Bronchial epithelial cell (primary cell): ENCODE measurements around the gene EEFSEC. TPM values are rescaled to one million over a fixed set of nuclear protein-coding genes. Genes with fewer than 3 reads are reported as not detected.

Source experiments
- DNase-seq: peaks from one replicate; pipeline ENCODE4 v3.0.0-alpha.2; 2010; ENCODE audit warnings: low read depth
- FAIRE-seq: peaks from 2 replicates; lab custom pipeline; 2011; peaks lifted over from hg19 to GRCh38; lab: Jason Lieb, UNC
- H3K27me3 ChIP-seq: 2 replicates; pipeline ENCODE4 v1.5.1; 2011; ENCODE audit warnings: low read length; ENCODE audit not compliant: control insufficient read depth, insufficient read depth
- H3K36me3 ChIP-seq: 2 replicates; pipeline ENCODE4 v1.5.1; 2011; ENCODE audit warnings: low read length; ENCODE audit not compliant: control insufficient read depth, insufficient read depth
- H3K4me3 ChIP-seq: 2 replicates; pipeline ENCODE4 v1.5.1; 2011; ENCODE audit warnings: mild to moderate bottlenecking, low read depth, low read length, control low read depth
- total RNA-seq: library from RNA; depleted of rRNA; stranded (reverse); fragments of >200 nt; gene quantifications from 2 replicates; pipeline ENCODE4 v1.2.1, GENCODE V29; 2014
- TF ChIP-seq, protein P1 (sequence below): IDR thresholded peaks from 2 replicates; pipeline ENCODE4 v1.5.1; 2011; ENCODE audit warnings: mild to moderate bottlenecking, moderate library complexity, low read length, control low read depth, inconsistent platforms; ENCODE audit not compliant: insufficient read depth, severe bottlenecking

The EEFSEC gene
- total RNA-seq, 1 donor from 2014 or later, result 3.7 TPM

DNA sequence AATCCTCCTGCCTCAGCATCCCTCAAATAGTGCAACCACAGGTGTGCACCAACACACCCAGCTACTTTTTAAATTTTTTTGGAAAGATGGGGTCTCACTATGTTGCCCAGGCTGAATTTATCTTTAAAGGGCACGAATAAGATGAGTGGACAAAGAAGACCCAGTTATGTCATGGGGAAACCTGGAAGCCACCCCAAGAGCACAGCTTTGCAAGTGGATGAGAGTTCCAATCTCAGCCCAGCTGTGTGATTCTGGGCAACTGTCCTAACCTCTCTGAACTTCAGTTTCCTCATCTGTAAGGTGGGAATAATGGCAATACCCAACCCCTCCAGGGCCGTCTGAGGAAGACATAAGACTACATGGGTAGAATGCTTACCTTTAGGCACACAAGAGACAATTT is 281.2 kb downstream of the EEFSEC start:
- FAIRE-seq, result no peak
- peaks cover 34% of the 10 kb centered on the region for H3K27me3 ChIP-seq

DNA sequence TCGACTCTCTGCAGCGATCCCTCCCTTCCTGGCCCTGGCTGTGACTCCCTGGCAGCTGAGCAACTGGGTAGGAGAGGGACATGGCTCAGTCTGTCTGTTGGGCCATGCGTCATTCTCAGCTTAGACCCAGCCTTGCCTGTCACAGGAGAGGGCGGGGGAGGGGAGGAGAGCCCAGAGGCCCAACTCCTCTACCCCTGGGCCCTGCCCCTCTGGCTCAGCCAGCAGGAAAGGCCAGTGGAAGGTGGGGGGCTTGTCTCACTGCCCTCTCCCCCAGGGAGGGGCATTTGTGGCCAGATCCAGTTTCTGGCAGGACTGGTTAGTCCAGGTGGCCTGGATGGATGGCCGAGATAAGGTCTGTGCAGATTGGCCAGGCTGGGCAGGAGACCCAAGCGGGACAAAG is 281.8 kb downstream of the EEFSEC start:
- DNase-seq (peak; percentile 8), FAIRE-seq (no peak)
- TF ChIP-seq, protein P1, sequence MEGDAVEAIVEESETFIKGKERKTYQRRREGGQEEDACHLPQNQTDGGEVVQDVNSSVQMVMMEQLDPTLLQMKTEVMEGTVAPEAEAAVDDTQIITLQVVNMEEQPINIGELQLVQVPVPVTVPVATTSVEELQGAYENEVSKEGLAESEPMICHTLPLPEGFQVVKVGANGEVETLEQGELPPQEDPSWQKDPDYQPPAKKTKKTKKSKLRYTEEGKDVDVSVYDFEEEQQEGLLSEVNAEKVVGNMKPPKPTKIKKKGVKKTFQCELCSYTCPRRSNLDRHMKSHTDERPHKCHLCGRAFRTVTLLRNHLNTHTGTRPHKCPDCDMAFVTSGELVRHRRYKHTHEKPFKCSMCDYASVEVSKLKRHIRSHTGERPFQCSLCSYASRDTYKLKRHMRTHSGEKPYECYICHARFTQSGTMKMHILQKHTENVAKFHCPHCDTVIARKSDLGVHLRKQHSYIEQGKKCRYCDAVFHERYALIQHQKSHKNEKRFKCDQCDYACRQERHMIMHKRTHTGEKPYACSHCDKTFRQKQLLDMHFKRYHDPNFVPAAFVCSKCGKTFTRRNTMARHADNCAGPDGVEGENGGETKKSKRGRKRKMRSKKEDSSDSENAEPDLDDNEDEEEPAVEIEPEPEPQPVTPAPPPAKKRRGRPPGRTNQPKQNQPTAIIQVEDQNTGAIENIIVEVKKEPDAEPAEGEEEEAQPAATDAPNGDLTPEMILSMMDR, result no peak
- Histone ChIP-seq H3K36me3 (no peaks in the 10 kb centered on the region), H3K4me3 (no peak overlapping the region), H3K27me3 (peaks cover 33% of the 10 kb centered on the region)

More for the DNA sequence above, 281.2 kb downstream of the EEFSEC start:
- DNase-seq, result no peak
- TF ChIP-seq, protein P1, result no peak
- H3K36me3 ChIP-seq, result no peaks in the 10 kb centered on the region
- H3K4me3 ChIP-seq, result no peak overlapping the region

DNA sequence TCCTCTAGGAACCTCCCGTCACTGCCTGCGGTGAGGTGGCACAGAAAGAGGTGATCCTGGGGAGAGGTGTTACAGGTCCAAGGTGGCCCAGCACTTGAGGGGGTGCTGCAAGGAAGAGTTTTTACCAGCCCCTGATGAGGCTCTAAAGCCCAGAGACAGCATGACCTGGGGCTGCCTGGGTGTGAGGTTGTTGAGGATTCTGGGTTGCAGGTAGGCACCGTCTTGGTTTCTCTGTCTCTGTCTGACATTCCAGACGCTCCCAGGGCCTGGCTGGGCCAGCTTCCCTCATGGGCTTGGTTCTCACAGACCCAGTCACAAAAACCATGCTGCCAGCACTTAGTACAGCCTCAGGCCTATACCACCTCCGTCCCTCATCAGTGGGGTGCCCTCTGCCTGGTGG is 282.3 kb downstream of the EEFSEC start:
- H3K4me3 ChIP-seq, result no peak overlapping the region
- no peak for FAIRE-seq
- no peak for DNase-seq
- peaks cover 33% of the 10 kb centered on the region for H3K27me3 ChIP-seq
- H3K36me3 ChIP-seq, result no peaks in the 10 kb centered on the region
- TF ChIP-seq, protein P1, result no peak

DNA sequence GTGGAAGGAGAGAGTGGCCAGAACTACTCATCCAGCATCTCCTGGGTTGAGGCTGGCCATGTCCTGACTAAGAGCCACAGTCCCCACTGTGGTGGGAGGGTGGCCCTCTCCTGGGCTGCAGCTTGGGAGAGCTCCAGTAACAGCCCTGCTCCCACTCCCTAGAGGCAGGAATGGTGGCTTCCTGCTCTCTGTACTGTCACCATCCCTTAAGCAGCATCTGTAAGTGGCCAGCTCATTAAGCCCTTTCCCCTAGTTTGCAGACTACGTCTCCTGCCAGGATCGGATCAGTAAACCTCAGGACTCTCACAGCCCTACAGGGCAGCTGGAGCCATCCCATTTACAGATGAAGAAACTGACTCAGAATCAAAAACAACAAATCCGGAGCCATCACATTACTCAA is 282.9 kb downstream of the EEFSEC start:
- Histone ChIP-seq H3K4me3 (no peak overlapping the region), H3K36me3 (no peaks in the 10 kb centered on the region), H3K27me3 (peaks cover 31% of the 10 kb centered on the region)
- TF ChIP-seq, protein P1, result no peak
- DNase-seq, result no peak
- no peak for FAIRE-seq

DNA sequence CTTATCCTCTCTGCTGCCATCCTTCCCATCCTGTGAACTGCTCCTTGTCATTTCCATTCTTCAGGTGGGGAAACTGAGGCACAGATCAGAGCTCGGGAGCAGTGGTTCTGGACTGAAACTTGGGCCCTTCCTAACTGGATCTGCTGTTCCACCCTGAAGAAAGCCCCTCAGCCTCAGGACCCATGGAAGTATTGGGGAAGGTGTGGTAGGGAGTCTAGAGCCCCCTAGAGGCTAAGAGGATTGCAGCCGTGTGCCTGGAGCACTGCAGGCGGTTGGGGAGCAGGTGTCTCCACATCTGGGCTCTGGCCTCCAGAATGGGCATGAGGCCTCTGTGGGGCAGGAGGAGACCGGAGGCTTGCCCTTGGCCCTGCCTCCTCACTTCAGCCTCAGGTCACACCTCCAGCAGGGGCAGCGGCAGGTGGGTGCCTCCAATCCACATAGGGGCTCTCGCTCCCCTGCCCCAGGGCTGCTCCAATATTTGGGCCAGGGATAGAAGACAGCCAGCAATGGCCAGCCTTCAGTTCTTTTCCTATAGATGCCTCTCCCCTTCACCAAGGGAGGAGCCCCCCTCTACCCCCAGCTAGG is 285.3 kb downstream of the EEFSEC start:
- no peak for DNase-seq
- H3K36me3 ChIP-seq, result no peaks in the 10 kb centered on the region
- FAIRE-seq, result no peak
- H3K27me3 ChIP-seq, result peaks cover 15% of the 10 kb centered on the region
- TF ChIP-seq, protein P1, result peak; percentile 46
- no peak overlapping the region for H3K4me3 ChIP-seq

DNA sequence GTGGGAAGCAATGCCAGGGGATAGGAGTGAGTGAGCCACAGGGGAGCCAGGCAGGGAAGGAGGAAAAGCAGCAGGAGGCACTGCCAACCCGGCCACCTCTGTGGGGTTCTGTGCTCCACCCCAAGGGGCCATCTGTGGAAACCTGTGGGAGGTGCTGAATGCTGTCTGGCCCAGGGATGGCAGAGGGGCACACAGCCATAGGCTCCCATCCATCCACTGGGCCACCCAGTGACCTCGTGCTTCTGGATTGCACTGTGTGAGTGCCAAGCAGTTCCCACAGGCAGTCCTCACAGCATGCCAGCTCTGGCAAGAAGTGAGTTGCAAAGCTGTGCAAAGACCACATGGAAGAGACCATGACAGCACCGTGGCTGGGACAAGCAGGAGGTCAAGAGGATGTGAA is 285.9 kb downstream of the EEFSEC start:
- peaks cover 10% of the 10 kb centered on the region for H3K27me3 ChIP-seq
- DNase-seq, result no peak
- TF ChIP-seq, protein P1, result no peak
- no peak for FAIRE-seq
- no peaks in the 10 kb centered on the region for H3K36me3 ChIP-seq
- H3K4me3 ChIP-seq, result no peak overlapping the region
